RWPE2 (cell line): ENCODE data around the gene PLEKHG3.
A peak's percentile ranks its signal among the peaks of the same experiment; 100 is the strongest.

Experiments used
- ATAC-seq: fragments of 200-7000 bp; cut with Tn5 transposase; 3 replicates; pipeline ENCODE4 v1.9.1; 2021; ENCODE audit warnings: low read depth
- DNase-seq: peaks from one replicate; pipeline ENCODE4 v3.0.0-alpha.2; 2020; ENCODE audit warnings: low spot score
- H3K27ac ChIP-seq: fragments of 450-650 bp; 2 replicates; pipeline ENCODE4 v1.5.1; 2017; ENCODE audit warnings: mild to moderate bottlenecking; ENCODE audit not compliant: poor library complexity, severe bottlenecking
- H3K27me3 ChIP-seq: fragments of 250-450 bp; sonication (Bioruptor Pico); 2 replicates; pipeline ENCODE4 v1.5.1; 2021; ENCODE audit warnings: mild to moderate bottlenecking, moderate library complexity; ENCODE audit not compliant: insufficient read depth, poor library complexity, severe bottlenecking
- H3K36me3 ChIP-seq: fragments of 250-450 bp; sonication (Bioruptor Pico); 2 replicates; pipeline ENCODE4 v1.5.1; 2020; ENCODE audit warnings: low read depth, mild to moderate bottlenecking, moderate library complexity
- H3K4me1 ChIP-seq: fragments of 250-450 bp; sonication (Bioruptor Pico); 2 replicates; pipeline ENCODE4 v1.5.1; 2021; ENCODE audit warnings: mild to moderate bottlenecking, moderate library complexity; ENCODE audit not compliant: insufficient read depth, poor library complexity, severe bottlenecking
- H3K4me3 ChIP-seq: fragments of 250-450 bp; sonication (Bioruptor Pico); 2 replicates; pipeline ENCODE4 v1.5.1; 2021; ENCODE audit warnings: mild to moderate bottlenecking, moderate library complexity; ENCODE audit not compliant: severe bottlenecking
- H3K9me3 ChIP-seq: fragments of 250-450 bp; sonication (Bioruptor Pico); 2 replicates; pipeline ENCODE4 v1.5.1; 2021; ENCODE audit warnings: mild to moderate bottlenecking, moderate library complexity; ENCODE audit not compliant: severe bottlenecking
- TF ChIP-seq, protein P1 (sequence below): fragments of 450-650 bp; IDR thresholded peaks from one replicate; pipeline ENCODE4 v1.5.1; 2017; ENCODE audit warnings: mild to moderate bottlenecking, moderate library complexity; ENCODE audit not compliant: poor library complexity, severe bottlenecking

Gene PLEKHG3

DNA sequence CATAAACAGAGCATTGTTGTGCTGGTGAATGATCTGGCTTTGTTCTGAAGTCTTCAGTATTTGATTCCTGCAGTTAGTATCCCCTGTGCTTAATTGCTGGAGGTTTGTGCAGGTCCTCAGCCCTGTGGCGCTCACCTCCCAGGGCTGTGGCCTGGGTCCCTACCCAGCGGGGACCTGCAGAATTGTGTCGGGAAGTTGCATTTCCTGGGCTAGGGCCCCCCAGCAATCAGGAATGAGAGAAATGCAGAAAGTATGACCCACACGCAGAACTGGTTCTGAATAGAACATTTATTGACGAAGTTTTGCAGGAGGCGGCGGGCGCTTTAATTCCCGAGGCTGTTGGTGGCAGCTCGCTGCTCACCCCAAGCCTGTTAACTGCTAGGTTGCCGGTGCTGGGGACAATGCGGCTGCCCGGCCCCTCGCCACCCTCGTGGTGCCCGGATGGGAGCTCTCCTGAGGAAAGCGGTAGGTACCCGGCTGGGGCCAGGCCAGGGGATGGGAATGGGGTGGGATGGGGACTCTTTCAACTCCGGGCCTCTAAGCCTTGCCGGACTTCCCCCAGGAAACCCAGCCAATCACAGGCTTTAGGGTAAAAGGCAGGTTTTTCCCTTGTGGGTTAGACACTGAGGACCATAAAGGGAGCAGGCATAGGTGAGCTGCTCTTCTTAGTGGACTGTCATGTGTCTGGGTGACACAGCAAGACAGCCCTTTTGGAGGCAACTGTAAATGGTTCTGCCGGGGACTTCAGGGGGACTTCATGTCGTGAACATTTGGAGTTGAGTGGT is 11.6 kb downstream of the PLEKHG3 start:
- Histone ChIP-seq H3K27ac (peak overlapping the region; percentile 93), H3K4me3 (peak overlapping the region; percentile 3), H3K36me3 (peaks cover 56% of the 10 kb centered on the region), H3K4me1 (peaks cover 76% of the 10 kb centered on the region), H3K9me3 (peaks cover 16% of the 10 kb centered on the region), H3K27me3 (no peaks in the 10 kb centered on the region)
- DNase-seq (peak; percentile 77), ATAC-seq (0 out of 3 replicates have a peak, but pooled peaks have one; percentile 0)
- TF ChIP-seq, protein P1, sequence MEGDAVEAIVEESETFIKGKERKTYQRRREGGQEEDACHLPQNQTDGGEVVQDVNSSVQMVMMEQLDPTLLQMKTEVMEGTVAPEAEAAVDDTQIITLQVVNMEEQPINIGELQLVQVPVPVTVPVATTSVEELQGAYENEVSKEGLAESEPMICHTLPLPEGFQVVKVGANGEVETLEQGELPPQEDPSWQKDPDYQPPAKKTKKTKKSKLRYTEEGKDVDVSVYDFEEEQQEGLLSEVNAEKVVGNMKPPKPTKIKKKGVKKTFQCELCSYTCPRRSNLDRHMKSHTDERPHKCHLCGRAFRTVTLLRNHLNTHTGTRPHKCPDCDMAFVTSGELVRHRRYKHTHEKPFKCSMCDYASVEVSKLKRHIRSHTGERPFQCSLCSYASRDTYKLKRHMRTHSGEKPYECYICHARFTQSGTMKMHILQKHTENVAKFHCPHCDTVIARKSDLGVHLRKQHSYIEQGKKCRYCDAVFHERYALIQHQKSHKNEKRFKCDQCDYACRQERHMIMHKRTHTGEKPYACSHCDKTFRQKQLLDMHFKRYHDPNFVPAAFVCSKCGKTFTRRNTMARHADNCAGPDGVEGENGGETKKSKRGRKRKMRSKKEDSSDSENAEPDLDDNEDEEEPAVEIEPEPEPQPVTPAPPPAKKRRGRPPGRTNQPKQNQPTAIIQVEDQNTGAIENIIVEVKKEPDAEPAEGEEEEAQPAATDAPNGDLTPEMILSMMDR: no peak

DNA sequence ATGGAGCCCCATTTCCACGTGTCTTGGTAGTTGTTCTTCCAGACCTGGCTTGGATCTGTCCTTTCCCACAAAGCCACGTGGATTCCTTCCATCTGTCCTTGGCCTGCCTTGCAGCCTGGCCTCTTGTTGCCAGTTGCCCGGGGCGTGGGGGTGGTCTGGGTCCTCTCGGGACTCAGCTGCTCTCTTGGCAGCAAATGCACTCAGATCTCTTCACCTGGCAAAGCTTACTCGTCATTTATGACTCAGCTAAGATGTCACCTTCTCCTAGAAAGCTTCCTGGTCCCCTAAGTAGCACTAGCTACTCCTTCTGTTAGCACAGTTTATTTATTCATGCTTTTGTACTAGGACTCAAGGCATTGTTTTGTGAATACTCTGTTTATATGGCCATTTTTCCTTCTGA is 13.6 kb downstream of the PLEKHG3 start:
- DNase-seq (peak; percentile 66), ATAC-seq (no peak)
- Histone ChIP-seq H3K9me3 (peaks cover 10% of the 10 kb centered on the region), H3K36me3 (peaks cover 37% of the 10 kb centered on the region), H3K27ac (peak overlapping the region; percentile 93), H3K4me1 (peaks cover 94% of the 10 kb centered on the region), H3K4me3 (no peak overlapping the region), H3K27me3 (no peaks in the 10 kb centered on the region)
- TF ChIP-seq, protein P1: no peak

- H3K4me1 ChIP-seq: peaks cover 98% of the 10 kb centered on the region
- ATAC-seq: no peak
- peaks cover under 1% of the 10 kb centered on the region for H3K9me3 ChIP-seq
- TF ChIP-seq, protein P1: no peak
- peaks cover 35% of the 10 kb centered on the region for H3K36me3 ChIP-seq
- DNase-seq: peak; percentile 29
- H3K27ac ChIP-seq: peak overlapping the region; percentile 93
- H3K4me3 ChIP-seq: no peak overlapping the region
- no peaks in the 10 kb centered on the region for H3K27me3 ChIP-seq
Observed at GRCh38 chr14:64718762-64719161, 14.5 kb downstream of the PLEKHG3 start.

- TF ChIP-seq, protein P1: no peak
- no peak for ATAC-seq
Observed at GRCh38 chr14:64719601-64720000, 15.4 kb downstream of the PLEKHG3 start.

GRCh38 chr14:64720131-64720576 is 15.9 kb downstream of the PLEKHG3 start:
- Histone ChIP-seq H3K9me3 (no peaks in the 10 kb centered on the region), H3K36me3 (peaks cover 29% of the 10 kb centered on the region), H3K27ac (peak overlapping the region; percentile 93), H3K27me3 (no peaks in the 10 kb centered on the region), H3K4me1 (peaks cover 100% of the 10 kb centered on the region), H3K4me3 (no peak overlapping the region)
- TF ChIP-seq, protein P1: no peak
- peak; percentile 81 for ATAC-seq
- peak; percentile 89 for DNase-seq

More at GRCh38 chr14:64719601-64720000, 15.4 kb downstream of the PLEKHG3 start:
- H3K27ac ChIP-seq: peak overlapping the region; percentile 93
- H3K9me3 ChIP-seq: no peaks in the 10 kb centered on the region
- no peaks in the 10 kb centered on the region for H3K27me3 ChIP-seq
- peak; percentile 30 for DNase-seq
- no peak overlapping the region for H3K4me3 ChIP-seq
- H3K4me1 ChIP-seq: peaks cover 100% of the 10 kb centered on the region
- peaks cover 33% of the 10 kb centered on the region for H3K36me3 ChIP-seq
